ENCODE data around the gene LACTBL1. TPM values are rescaled to one million over a fixed set of nuclear protein-coding genes. Genes with fewer than 3 reads are reported as not detected.

Gene LACTBL1
- total RNA-seq, 2 experiments from 2014 or later: not detected

DNA sequence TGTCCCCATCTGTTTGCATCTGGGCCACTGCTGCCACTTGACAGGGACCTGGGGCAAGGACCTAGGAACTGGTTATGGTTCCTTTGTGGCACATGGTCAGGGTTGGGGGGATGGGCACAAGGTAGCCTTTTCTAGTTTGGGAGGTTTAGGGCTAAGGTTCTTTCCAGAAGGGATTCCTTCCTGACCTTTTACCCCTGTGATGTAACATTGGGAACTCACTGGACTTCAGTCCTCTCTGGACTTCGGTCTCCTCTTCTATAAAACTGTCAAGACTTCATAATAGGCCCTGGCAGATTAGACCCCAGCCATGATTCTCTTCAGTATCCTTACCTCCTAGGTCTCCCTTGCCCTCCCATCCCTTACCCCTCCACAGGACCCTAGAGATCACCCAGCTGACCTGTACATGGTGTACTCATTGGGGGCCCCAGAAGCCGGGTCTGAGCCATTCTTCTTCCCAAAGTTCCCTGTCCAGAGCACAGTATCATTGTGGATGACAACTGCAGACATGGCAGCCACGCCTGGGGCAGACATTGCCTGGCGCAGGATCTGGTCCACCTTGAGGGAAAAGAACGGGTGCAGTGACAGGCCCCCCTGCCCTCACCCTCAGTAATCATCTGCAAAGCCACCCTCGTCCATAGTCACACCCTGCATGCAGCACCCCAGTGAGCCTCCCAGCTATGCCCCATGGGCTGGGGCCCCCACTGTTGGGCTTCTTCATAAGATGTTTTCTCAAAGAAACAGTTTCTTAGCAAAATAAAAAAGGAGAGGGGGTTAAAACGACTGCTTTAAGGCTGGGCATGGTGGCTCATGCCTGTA, 12.9 kb downstream of the LACTBL1 start:
- intact Hi-C loops (cut with micrococcal nuclease; ENCODE audit: unreplicated experiment): no loop called here
- TF ChIP-seq, protein P1, sequence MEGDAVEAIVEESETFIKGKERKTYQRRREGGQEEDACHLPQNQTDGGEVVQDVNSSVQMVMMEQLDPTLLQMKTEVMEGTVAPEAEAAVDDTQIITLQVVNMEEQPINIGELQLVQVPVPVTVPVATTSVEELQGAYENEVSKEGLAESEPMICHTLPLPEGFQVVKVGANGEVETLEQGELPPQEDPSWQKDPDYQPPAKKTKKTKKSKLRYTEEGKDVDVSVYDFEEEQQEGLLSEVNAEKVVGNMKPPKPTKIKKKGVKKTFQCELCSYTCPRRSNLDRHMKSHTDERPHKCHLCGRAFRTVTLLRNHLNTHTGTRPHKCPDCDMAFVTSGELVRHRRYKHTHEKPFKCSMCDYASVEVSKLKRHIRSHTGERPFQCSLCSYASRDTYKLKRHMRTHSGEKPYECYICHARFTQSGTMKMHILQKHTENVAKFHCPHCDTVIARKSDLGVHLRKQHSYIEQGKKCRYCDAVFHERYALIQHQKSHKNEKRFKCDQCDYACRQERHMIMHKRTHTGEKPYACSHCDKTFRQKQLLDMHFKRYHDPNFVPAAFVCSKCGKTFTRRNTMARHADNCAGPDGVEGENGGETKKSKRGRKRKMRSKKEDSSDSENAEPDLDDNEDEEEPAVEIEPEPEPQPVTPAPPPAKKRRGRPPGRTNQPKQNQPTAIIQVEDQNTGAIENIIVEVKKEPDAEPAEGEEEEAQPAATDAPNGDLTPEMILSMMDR (conservative IDR thresholded peaks at IDR 0.05; ENCODE audit: low read length): no peak
- no peak for TF ChIP-seq EZH2phosphoT487 (IDR thresholded peaks at IDR 0.05; ENCODE audit: borderline replicate concordance, low read depth, low read length)
- no TSS peak for BruUV-seq (replicated peaks)
- Histone ChIP-seq H3K9me3 (ENCODE audit: low read length) (no peaks in the 10 kb centered on the region), H3K79me2 (ENCODE audit: insufficient read depth, low read depth, low read length) (no peaks in the 10 kb centered on the region), H3K4me3 (ENCODE audit: low read depth, low read length, poor library complexity, severe bottlenecking) (no peak overlapping the region), H2AFZ (ENCODE audit: low read length) (no peak overlapping the region), H3K36me3 (ENCODE audit: insufficient read depth, low read length) (no peaks in the 10 kb centered on the region), H3K4me2 (ENCODE audit: low read length) (no peak overlapping the region), H3K27ac (ENCODE audit: low read depth, low read length, poor library complexity, severe bottlenecking) (no peak overlapping the region), H3K4me1 (ENCODE audit: insufficient read depth, low read length, poor library complexity, severe bottlenecking) (no peaks in the 10 kb centered on the region), H4K20me1 (ENCODE audit: insufficient read depth, low read length) (no peaks in the 10 kb centered on the region), H3K9me2 (ENCODE audit: insufficient read depth, low read length) (no peaks in the 10 kb centered on the region)
- POLR2A ChIA-PET: interaction anchor here (0.5 kb wide), 1 partner anchor 183 kb away, joined by 4 read pairs; no protein-coding TSS in a partner anchor
- DNase-seq (ENCODE audit: low spot score): no peak
- CTCF ChIA-PET (ENCODE audit: unreplicated experiment): no interaction called here

DNA sequence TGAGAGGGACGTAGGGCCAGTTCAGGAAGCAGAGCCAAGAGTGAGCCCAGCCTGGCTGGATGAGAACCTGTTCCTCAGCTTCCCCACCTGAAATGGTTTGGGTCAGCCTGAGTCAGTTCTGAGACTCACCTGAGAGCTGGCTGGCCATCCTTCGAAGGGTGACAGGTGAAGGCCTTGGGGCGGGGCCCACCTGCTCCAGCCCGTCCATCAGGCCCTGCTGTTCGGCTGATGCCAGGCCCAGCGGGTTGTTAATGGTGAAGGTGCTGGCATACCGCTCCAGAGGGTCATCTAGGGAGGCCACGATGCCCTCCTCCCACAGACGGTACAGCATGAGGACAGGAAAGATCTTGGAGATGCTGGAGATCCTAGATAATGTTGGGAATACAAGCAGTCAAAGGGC, 14.1 kb downstream of the LACTBL1 start:
- Histone ChIP-seq H3K9me2 (ENCODE audit: insufficient read depth, low read length) (no peaks in the 10 kb centered on the region), H2AFZ (ENCODE audit: low read length) (no peak overlapping the region), H4K20me1 (ENCODE audit: insufficient read depth, low read length) (no peaks in the 10 kb centered on the region), H3K4me1 (ENCODE audit: insufficient read depth, low read length, poor library complexity, severe bottlenecking) (no peaks in the 10 kb centered on the region), H3K36me3 (ENCODE audit: insufficient read depth, low read length) (no peaks in the 10 kb centered on the region), H3K9me3 (ENCODE audit: low read length) (no peaks in the 10 kb centered on the region), H3K4me2 (ENCODE audit: low read length) (no peak overlapping the region), H3K4me3 (ENCODE audit: low read depth, low read length, poor library complexity, severe bottlenecking) (no peak overlapping the region), H3K79me2 (ENCODE audit: insufficient read depth, low read depth, low read length) (no peaks in the 10 kb centered on the region), H3K27ac (ENCODE audit: low read depth, low read length, poor library complexity, severe bottlenecking) (no peak overlapping the region)
- intact Hi-C loops (cut with micrococcal nuclease; ENCODE audit: unreplicated experiment): no loop called here
- POLR2A ChIA-PET: no interaction called here
- no peak for DNase-seq (ENCODE audit: low spot score)
- TF ChIP-seq, protein P1 (conservative IDR thresholded peaks at IDR 0.05; ENCODE audit: low read length): no peak
- no peak for TF ChIP-seq EZH2phosphoT487 (IDR thresholded peaks at IDR 0.05; ENCODE audit: borderline replicate concordance, low read depth, low read length)
- CTCF ChIA-PET (ENCODE audit: unreplicated experiment): no interaction called here
- BruUV-seq (replicated peaks): no TSS peak

DNA sequence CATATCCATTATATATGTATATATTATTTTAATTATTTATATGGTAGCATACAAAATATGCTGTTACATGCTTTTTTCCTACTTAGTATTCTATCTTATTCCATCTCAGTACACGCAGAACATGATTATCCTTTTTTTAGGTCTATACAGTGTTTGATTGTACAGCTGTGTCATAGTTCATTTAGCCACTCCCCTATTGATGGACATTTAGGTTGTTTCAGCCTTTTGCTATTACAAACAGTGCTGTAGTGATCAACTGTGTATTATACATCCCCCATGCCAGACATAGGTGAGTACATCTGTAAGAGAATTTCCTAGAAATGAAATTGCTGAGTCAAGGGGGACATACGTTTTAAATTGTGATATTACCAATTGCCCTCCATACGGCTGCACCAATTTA, 15.6 kb downstream of the LACTBL1 start:
- Histone ChIP-seq H3K9me2 (ENCODE audit: insufficient read depth, low read length) (no peaks in the 10 kb centered on the region), H4K20me1 (ENCODE audit: insufficient read depth, low read length) (no peaks in the 10 kb centered on the region), H3K4me3 (ENCODE audit: low read depth, low read length, poor library complexity, severe bottlenecking) (no peak overlapping the region), H2AFZ (ENCODE audit: low read length) (no peak overlapping the region), H3K79me2 (ENCODE audit: insufficient read depth, low read depth, low read length) (no peaks in the 10 kb centered on the region), H3K27ac (ENCODE audit: low read depth, low read length, poor library complexity, severe bottlenecking) (no peak overlapping the region), H3K4me2 (ENCODE audit: low read length) (no peak overlapping the region), H3K36me3 (ENCODE audit: insufficient read depth, low read length) (no peaks in the 10 kb centered on the region), H3K9me3 (ENCODE audit: low read length) (no peaks in the 10 kb centered on the region), H3K4me1 (ENCODE audit: insufficient read depth, low read length, poor library complexity, severe bottlenecking) (no peaks in the 10 kb centered on the region)
- POLR2A ChIA-PET: no interaction called here
- CTCF ChIA-PET (ENCODE audit: unreplicated experiment): no interaction called here
- no peak for TF ChIP-seq EZH2phosphoT487 (IDR thresholded peaks at IDR 0.05; ENCODE audit: borderline replicate concordance, low read depth, low read length)
- TF ChIP-seq, protein P1 (conservative IDR thresholded peaks at IDR 0.05; ENCODE audit: low read length): no peak
- intact Hi-C loops (cut with micrococcal nuclease; ENCODE audit: unreplicated experiment): no loop called here
- DNase-seq (ENCODE audit: low spot score): no peak
- no TSS peak for BruUV-seq (replicated peaks)
